H1 (cell line): ENCODE data around the gene HSPA5. TPM values are rescaled to one million over a fixed set of nuclear protein-coding genes. Genes with fewer than 3 reads are reported as not detected.

Experiments
- CTCF ChIA-PET: fragments of 300-600 bp; sonication (Branson Sonifier 250); formaldehyde crosslinking; loops from one replicate; lab custom pipeline; 2021; ENCODE audit not compliant: partially characterized antibody; lab: Charles Lee
- POLR2A ChIA-PET: fragments of 300-600 bp; sonication (Branson Sonifier 250); formaldehyde crosslinking; loops from one replicate; lab custom pipeline; 2021; ENCODE audit warnings: inconsistent platforms; ENCODE audit not compliant: partially characterized antibody; lab: Charles Lee
- DNase-seq, 2 experiments: peaks; one replicate each; pipeline versions ENCODE4 v3.0.0 to v3.0.0-alpha.2; 2010 to 2022; ENCODE audit warnings: low spot score in 2 of 2, low read depth in 1 of 2, mixed read lengths in 1 of 2
- FAIRE-seq: peaks from 2 replicates; lab custom pipeline; 2011; peaks lifted over from hg19 to GRCh38; lab: Jason Lieb, UNC
- H2AFZ ChIP-seq: 2 replicates; pipeline ENCODE4 v1.8.1; 2012; ENCODE audit warnings: low read length, inconsistent platforms
- H2AK5ac ChIP-seq: 2 replicates; pipeline ENCODE4 v1.6.1; 2013; ENCODE audit warnings: low read depth, low read length
- H2BK120ac ChIP-seq: replicated peaks from 2 replicates; pipeline ENCODE3; 2013; ENCODE audit warnings: low read depth, low read length, inconsistent platforms
- H2BK12ac ChIP-seq: 2 replicates; pipeline ENCODE4 v1.6.1; 2013; ENCODE audit warnings: low read depth, low read length
- H2BK15ac ChIP-seq: 2 replicates; pipeline ENCODE4 v1.6.1; 2013; ENCODE audit warnings: low read length
- H2BK20ac ChIP-seq: 2 replicates; pipeline ENCODE4 v1.6.1; 2013; ENCODE audit warnings: low read length
- H2BK5ac ChIP-seq: 2 replicates; pipeline ENCODE4 v1.6.1; 2013; ENCODE audit warnings: low read depth, low read length
- H3K14ac ChIP-seq: 2 replicates; pipeline ENCODE4 v1.6.1; 2013; ENCODE audit warnings: inconsistent platforms; ENCODE audit not compliant: insufficient read length
- H3K18ac ChIP-seq: 2 replicates; pipeline ENCODE4 v1.6.1; 2013; ENCODE audit warnings: low read length; ENCODE audit errors: extremely low read depth
- H3K23ac ChIP-seq: 2 replicates; pipeline ENCODE4 v1.6.1; 2013; ENCODE audit warnings: inconsistent platforms; ENCODE audit not compliant: insufficient read length
- H3K23me2 ChIP-seq: 2 replicates; pipeline ENCODE4 v1.6.1; 2013; ENCODE audit warnings: low read depth, low read length
- H3K27ac ChIP-seq: 2 replicates; pipeline ENCODE4 v1.6.1; 2011; ENCODE audit warnings: low read depth, low read length, inconsistent platforms
- H3K27me3 ChIP-seq, 4 experiments: replicated peaks in 1 of 4; 1 replicate in 1 of 4; 2 replicates in 3 of 4; pipeline versions ENCODE4 v1.6.1 to v1.8.1; 2011 to 2013; ENCODE audit warnings: low read length in 3 of 4, mild to moderate bottlenecking in 3 of 4, inconsistent platforms in 2 of 4, mixed read lengths in 2 of 4, moderate library complexity in 1 of 4; ENCODE audit not compliant: control insufficient read depth in 3 of 4, insufficient read depth in 3 of 4; ENCODE audit errors: extremely low read depth in 1 of 4
- H3K36me3 ChIP-seq, 4 experiments: 2 replicates each; pipeline versions ENCODE4 v1.6.1 to v1.8.1; 2011 to 2013; ENCODE audit warnings: mild to moderate bottlenecking in 4 of 4, low read length in 3 of 4, moderate library complexity in 2 of 4, control low read depth in 1 of 4, inconsistent platforms in 1 of 4; ENCODE audit not compliant: insufficient read depth in 4 of 4, control insufficient read depth in 2 of 4
- H3K4ac ChIP-seq: replicated peaks from 2 replicates; pipeline ENCODE3; 2013; ENCODE audit warnings: low read length, low read depth, mixed read lengths, inconsistent platforms; ENCODE audit not compliant: insufficient read length
- H3K4me1 ChIP-seq, 4 experiments: replicated peaks in 1 of 4; 1 replicate in 1 of 4; 2 replicates in 3 of 4; pipeline versions ENCODE4 v1.6.1 to v1.8.1; 2011 to 2013; ENCODE audit warnings: low read length in 3 of 4, inconsistent platforms in 2 of 4, mixed read lengths in 1 of 4; ENCODE audit not compliant: insufficient read depth in 4 of 4, control insufficient read depth in 3 of 4
- H3K4me2 ChIP-seq, 2 experiments: 2 replicates each; pipeline versions ENCODE4 v1.6.1 to v1.8.1; 2011 to 2013; ENCODE audit warnings: low read depth in 2 of 2, low read length in 2 of 2, control low read depth in 1 of 2, inconsistent platforms in 1 of 2, mild to moderate bottlenecking in 1 of 2; ENCODE audit not compliant: insufficient read depth in 1 of 2
- H3K4me3 ChIP-seq, 4 experiments: fragments of 200-600, 300-600 bp in 1 of 4; sonication (generic), shearing (Covaris generic), sonication (Bioruptor Twin) in 1 of 4; 2 replicates each; pipeline versions ENCODE4 v1.5.1 to v1.8.1; 2011 to 2016; ENCODE audit warnings: low read length in 4 of 4, low read depth in 3 of 4, control low read depth in 2 of 4, inconsistent platforms in 2 of 4, mild to moderate bottlenecking in 2 of 4, mixed read lengths in 1 of 4, moderate library complexity in 1 of 4; ENCODE audit not compliant: insufficient read depth in 2 of 4; ENCODE audit errors: extremely low read depth in 1 of 4
- H3K56ac ChIP-seq: replicated peaks from 2 replicates; pipeline ENCODE3; 2013; ENCODE audit warnings: low read depth, mild to moderate bottlenecking, mixed read lengths, low read length, inconsistent platforms; ENCODE audit not compliant: insufficient read length
- H3K79me1 ChIP-seq: 2 replicates; pipeline ENCODE4 v1.6.1; 2013; ENCODE audit warnings: low read depth, low read length, control low read depth
- H3K79me2 ChIP-seq, 2 experiments: 2 replicates each; pipeline versions ENCODE4 v1.6.1 to v1.8.1; 2012 to 2013; ENCODE audit warnings: low read length in 2 of 2, mild to moderate bottlenecking in 2 of 2, inconsistent platforms in 1 of 2; ENCODE audit not compliant: insufficient read depth in 2 of 2, control insufficient read depth in 1 of 2
- H3K9ac ChIP-seq, 4 experiments: replicated peaks in 1 of 4; 1 replicate in 1 of 4; 2 replicates in 3 of 4; pipeline versions ENCODE4 v1.6.1 to v1.8.1; 2011 to 2013; ENCODE audit warnings: low read depth in 3 of 4, low read length in 3 of 4, control low read depth in 2 of 4, mild to moderate bottlenecking in 2 of 4, moderate library complexity in 2 of 4, inconsistent platforms in 1 of 4; ENCODE audit errors: extremely low read depth in 1 of 4
- H3K9me3 ChIP-seq, 2 experiments: 2 replicates each; pipeline versions ENCODE4 v1.6.1 to v1.8.1; 2012 to 2013; ENCODE audit warnings: mild to moderate bottlenecking in 2 of 2, moderate library complexity in 2 of 2, control low read depth in 1 of 2, inconsistent platforms in 1 of 2, low read depth in 1 of 2, low read length in 1 of 2, mixed read lengths in 1 of 2; ENCODE audit not compliant: insufficient read depth in 2 of 2
- H4K20me1 ChIP-seq, 2 experiments: replicated peaks in 1 of 2; 2 replicates each; pipeline versions ENCODE3 to v1.8.1; 2011 to 2013; ENCODE audit warnings: inconsistent platforms in 2 of 2, low read length in 2 of 2, mild to moderate bottlenecking in 1 of 2; ENCODE audit not compliant: insufficient read depth in 2 of 2, control insufficient read depth in 1 of 2
- H4K5ac ChIP-seq: 2 replicates; pipeline ENCODE4 v1.6.1; 2013; ENCODE audit warnings: low read length, low read depth, mixed read lengths, inconsistent platforms; ENCODE audit not compliant: insufficient read length
- H4K8ac ChIP-seq: 2 replicates; pipeline ENCODE4 v1.8.0; 2013; ENCODE audit warnings: mild to moderate bottlenecking, moderate library complexity, low read length, inconsistent platforms; ENCODE audit not compliant: insufficient read depth; ENCODE audit errors: extremely low read depth
- H4K91ac ChIP-seq: replicated peaks from 2 replicates; pipeline ENCODE3; 2013; ENCODE audit warnings: low read length, mixed read lengths, inconsistent platforms; ENCODE audit not compliant: insufficient read length
- BCL11A ChIP-seq, 2 experiments: IDR thresholded peaks; one replicate each; pipeline ENCODE4 v1.6.1; 2011; ENCODE audit warnings: low read depth in 2 of 2, low read length in 2 of 2, mild to moderate bottlenecking in 2 of 2
- EP300 ChIP-seq, 2 experiments: IDR thresholded peaks; 1 replicate in 1 of 2; 2 replicates in 1 of 2; pipeline ENCODE4 v1.6.1; 2011 to 2012; ENCODE audit warnings: low read depth in 2 of 2, low read length in 2 of 2, mild to moderate bottlenecking in 2 of 2, borderline replicate concordance in 1 of 2, inconsistent platforms in 1 of 2, moderate library complexity in 1 of 2
- HDAC6 ChIP-seq: IDR thresholded peaks from one replicate; pipeline ENCODE4 v1.7.1; 2012; ENCODE audit warnings: low read depth, mild to moderate bottlenecking, inconsistent platforms, low read length, moderate library complexity
- PHF8 ChIP-seq: fragments of 200-600 bp; sonication (generic); conservative IDR thresholded peaks from 2 replicates; pipeline ENCODE4 v1.7.1; 2012; ENCODE audit warnings: low read depth, mild to moderate bottlenecking, inconsistent platforms, low read length, moderate library complexity
- POLR2A ChIP-seq, 2 experiments: IDR thresholded peaks; 1 replicate in 1 of 2; 2 replicates in 1 of 2; pipeline ENCODE4 v1.6.1; 2011; ENCODE audit warnings: low read depth in 2 of 2, low read length in 2 of 2, mild to moderate bottlenecking in 2 of 2; ENCODE audit errors: control extremely low read depth in 1 of 2
- POLR2AphosphoS5 ChIP-seq: IDR thresholded peaks from 2 replicates; pipeline ENCODE4 v1.6.1; 2011; ENCODE audit warnings: low read depth, low read length
- RNF2 ChIP-seq: fragments of 200-900, 300-1000 bp; sonication (generic); IDR thresholded peaks from 2 replicates; pipeline ENCODE4 v1.7.1; 2016; ENCODE audit warnings: borderline replicate concordance, low read depth, mild to moderate bottlenecking, antibody characterized with exemption, low read length; ENCODE audit not compliant: poor library complexity, severe bottlenecking; ENCODE audit errors: missing control alignments
- SP4 ChIP-seq: IDR thresholded peaks from 2 replicates; pipeline ENCODE4 v1.6.1; 2012; ENCODE audit warnings: low read length, inconsistent platforms
- TAF7 ChIP-seq: optimal IDR thresholded peaks from 2 replicates; pipeline ENCODE3; 2011; ENCODE audit warnings: low read depth, mild to moderate bottlenecking, inconsistent platforms, low read length, moderate library complexity, borderline replicate concordance
- TCF12 ChIP-seq: IDR thresholded peaks from 2 replicates; pipeline ENCODE4 v1.6.1; 2011; ENCODE audit warnings: low read depth, mild to moderate bottlenecking, low read length
- WGBS, 2 experiments: shearing (Covaris generic) in 1 of 2; methylation state at CpG; one replicate each; pipeline versions ENCODE4 v1.1.6 to v1.1.7; 2013 to 2015; ENCODE audit warnings: low lambda C conversion rate in 2 of 2, mixed read lengths in 2 of 2, inconsistent platforms in 1 of 2, low coverage in 1 of 2, missing lambda C conversion rate in 1 of 2; ENCODE audit not compliant: insufficient replicate concordance in 2 of 2, insufficient coverage in 1 of 2, insufficient read length in 1 of 2; ENCODE audit errors: extremely low coverage in 1 of 2, missing lambda C conversion rate in 1 of 2; 5-methylcytosine and 5-hydroxymethylcytosine counted together
- polyA plus RNA-seq, 7 experiments: library from polyadenylated mRNA; depleted of rRNA in 3 of 7; stranded (reverse) in 5 of 7; unstranded in 2 of 7; fragments of >200 nt in 5 of 7; fragments of 200-250 nt in 2 of 7; gene quantifications; 1 replicate in 5 of 7; 2 replicates in 1 of 7; 4 replicates in 1 of 7; pipeline versions ENCODE4 v1.2.1 to v1.2.3, GENCODE V29; 2011 to 2013; ENCODE audit warnings: missing spikeins in 2 of 7, mixed read lengths in 2 of 7
- total RNA-seq: library from RNA; stranded (reverse); fragmentation: NEBNext Ultra II Directional; extraction: Animal tissue kit (Norgen Biotek cat#: 25700); gene quantifications from 2 replicates; pipeline ENCODE4 v1.2.1, GENCODE V29; 2021
- TF ChIP-seq, protein P1 (sequence below): IDR thresholded peaks from 2 replicates; pipeline ENCODE4 v1.6.1; 2012; ENCODE audit warnings: low read length, inconsistent platforms

The HSPA5 gene
- total and polyA plus RNA-seq, 2 of the 8 experiments (the other 6 are each of a cell fraction or from before 2014, with no cell fraction given): 91.3 to 352 TPM

DNA sequence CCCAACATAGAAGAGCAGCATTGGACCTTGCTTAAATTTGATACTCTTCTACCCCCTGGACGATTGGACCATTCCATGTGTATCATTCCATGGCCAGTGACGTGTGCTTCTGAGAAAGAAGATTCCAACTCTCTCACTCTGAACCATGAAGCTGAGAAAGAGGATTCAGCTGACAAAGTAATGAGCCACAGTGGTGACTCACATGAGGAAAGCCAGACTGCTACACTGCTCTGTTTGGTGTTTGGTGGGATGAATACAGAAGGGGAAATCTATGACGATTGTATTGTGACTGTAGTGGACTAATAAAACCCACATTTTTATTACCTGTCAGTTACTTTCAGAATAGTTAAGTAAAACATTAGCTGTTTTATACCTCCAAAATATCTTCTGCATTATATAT is 7.5 kb downstream of the HSPA5 start:
- no peak overlapping the region for H3K4ac ChIP-seq
- FAIRE-seq: no peak
- H3K23me2 ChIP-seq: no peaks in the 10 kb centered on the region; the same call in 1 of the 2 replicates
- H3K27ac ChIP-seq: no peak overlapping the region
- H2BK120ac ChIP-seq: no peak overlapping the region
- WGBS, 2 experiments: 98% methylated on average over 3 of the region's 3 CpGs; no CpG with 5 or more reads in 1 of the 2 experiments
- CTCF ChIA-PET: no interaction called here
- TF ChIP-seq POLR2AphosphoS5 (no peak), EP300 (IDR thresholded peaks at IDR 0.05; ENCODE audit: borderline replicate concordance in 1 of 2, low read depth in 2 of 2, low read length in 2 of 2) (no peak), TAF7 (no peak), BCL11A (IDR thresholded peaks at IDR 0.05; ENCODE audit: low read depth in 2 of 2, low read length in 2 of 2) (no peak), TCF12 (no peak), POLR2A (IDR thresholded peaks at IDR 0.05; ENCODE audit: control extremely low read depth in 1 of 2, low read depth in 2 of 2, low read length in 2 of 2) (no peak; a peak in 1 of 3 replicates), RNF2 (no peak), SP4 (no peak), PHF8 (no peak), HDAC6 (no peak)
- TF ChIP-seq, protein P1, sequence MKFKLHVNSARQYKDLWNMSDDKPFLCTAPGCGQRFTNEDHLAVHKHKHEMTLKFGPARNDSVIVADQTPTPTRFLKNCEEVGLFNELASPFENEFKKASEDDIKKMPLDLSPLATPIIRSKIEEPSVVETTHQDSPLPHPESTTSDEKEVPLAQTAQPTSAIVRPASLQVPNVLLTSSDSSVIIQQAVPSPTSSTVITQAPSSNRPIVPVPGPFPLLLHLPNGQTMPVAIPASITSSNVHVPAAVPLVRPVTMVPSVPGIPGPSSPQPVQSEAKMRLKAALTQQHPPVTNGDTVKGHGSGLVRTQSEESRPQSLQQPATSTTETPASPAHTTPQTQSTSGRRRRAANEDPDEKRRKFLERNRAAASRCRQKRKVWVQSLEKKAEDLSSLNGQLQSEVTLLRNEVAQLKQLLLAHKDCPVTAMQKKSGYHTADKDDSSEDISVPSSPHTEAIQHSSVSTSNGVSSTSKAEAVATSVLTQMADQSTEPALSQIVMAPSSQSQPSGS: no peak
- TF ChIP-seq, all 59 proteins: peak for 0
- Histone ChIP-seq H4K5ac (no peak overlapping the region), H3K56ac (no peak overlapping the region), H3K18ac (no peak overlapping the region), H3K23ac (no peak overlapping the region), H2AFZ (no peak overlapping the region), H3K14ac (no peak overlapping the region), H3K36me3 (peaks cover 17 to 44% (median 34%) of the 10 kb centered on the region in 4 experiments), H3K9me3 (no peaks in the 10 kb centered on the region), H4K20me1 (peaks cover 0 to 7% of the 10 kb centered on the region in 2 experiments), H3K4me2 (no peak overlapping the region), H3K27me3 (peaks cover 0 to 2% (median 0%) of the 10 kb centered on the region in 4 experiments; a peak in 1 of 7 replicates), H3K4me1 (peaks cover 0 to 3% (median under 1%) of the 10 kb centered on the region in 4 experiments; a peak in 1 of 7 replicates), H3K4me3 (no peak overlapping the region), H3K9ac (no peak overlapping the region), H3K79me2 (peaks cover 0 to 9% of the 10 kb centered on the region in 2 experiments; a peak in 2 of 4 replicates), H2BK5ac (no peak overlapping the region), H4K8ac (no peak overlapping the region), H4K91ac (no peak overlapping the region), H2BK15ac (no peak overlapping the region), H2BK20ac (no peak overlapping the region), H2AK5ac (no peak overlapping the region), H2BK12ac (no peak overlapping the region), H3K79me1 (0 out of 2 replicates have a peak, but pooled peaks cover 3% of the 10 kb centered on the region)
- no peak for DNase-seq
- POLR2A ChIA-PET: interaction anchor here (1.0 kb wide), 1 partner anchor 372 kb away, joined by 4 read pairs; the partner anchor contains the start of genes ARPC5L and RPL35
